Trophoblast cell (in vitro differentiated cells and primary cell): Measurements from ENCODE around the gene ACSBG1.

Experiments used
- DNase-seq, 2 donors: peaks; one replicate each; pipeline ENCODE4 v3.0.0-alpha.2; 2016
- H2AFZ ChIP-seq: 2 replicates; pipeline ENCODE4 v1.6.1; 2013; ENCODE audit warnings: low read length, moderate library complexity, mild to moderate bottlenecking; ENCODE audit not compliant: insufficient read depth, poor library complexity
- H2AK5ac ChIP-seq: 2 replicates; pipeline ENCODE4 v1.6.1; 2013; ENCODE audit warnings: mild to moderate bottlenecking, low read length
- H2BK120ac ChIP-seq: 2 replicates; pipeline ENCODE4 v1.6.1; 2013; ENCODE audit warnings: low read length, mild to moderate bottlenecking, moderate library complexity; ENCODE audit not compliant: insufficient read depth, poor library complexity
- H2BK12ac ChIP-seq: 2 replicates; pipeline ENCODE4 v1.6.1; 2013; ENCODE audit warnings: mild to moderate bottlenecking, low read length, moderate library complexity
- H2BK5ac ChIP-seq: 2 replicates; pipeline ENCODE4 v1.6.1; 2013; ENCODE audit warnings: low read length, low read depth, moderate library complexity, mild to moderate bottlenecking; ENCODE audit not compliant: poor library complexity
- H3K14ac ChIP-seq: 2 replicates; pipeline ENCODE4 v1.6.1; 2013; ENCODE audit warnings: mild to moderate bottlenecking, low read length
- H3K18ac ChIP-seq: 2 replicates; pipeline ENCODE4 v1.6.1; 2013; ENCODE audit warnings: mild to moderate bottlenecking, low read length
- H3K23ac ChIP-seq: 2 replicates; pipeline ENCODE4 v1.6.1; 2013; ENCODE audit warnings: low read length
- H3K27ac ChIP-seq: 2 replicates; pipeline ENCODE4 v1.5.1; 2013; ENCODE audit warnings: low read depth, mild to moderate bottlenecking, inconsistent platforms, low read length, moderate library complexity
- H3K27me3 ChIP-seq: 2 replicates; pipeline ENCODE4 v1.6.1; 2013; ENCODE audit warnings: inconsistent platforms, mild to moderate bottlenecking, low read length, moderate library complexity; ENCODE audit not compliant: insufficient read depth
- H3K36me3 ChIP-seq, 2 experiments: 1 replicate in 1 of 2; 2 replicates in 1 of 2; pipeline ENCODE4 v1.6.1; 2013; ENCODE audit warnings: low read length in 2 of 2, mild to moderate bottlenecking in 2 of 2, moderate library complexity in 1 of 2; ENCODE audit not compliant: insufficient read depth in 2 of 2, control insufficient read depth in 1 of 2
- H3K4ac ChIP-seq: 2 replicates; pipeline ENCODE4 v1.6.1; 2013; ENCODE audit warnings: low read depth, mild to moderate bottlenecking, low read length, moderate library complexity
- H3K4me1 ChIP-seq, 2 experiments: 1 replicate in 1 of 2; 2 replicates in 1 of 2; pipeline ENCODE4 v1.6.1; 2013; ENCODE audit warnings: low read length in 2 of 2, mild to moderate bottlenecking in 2 of 2, moderate library complexity in 1 of 2; ENCODE audit not compliant: insufficient read depth in 2 of 2, control insufficient read depth in 1 of 2
- H3K4me2 ChIP-seq: 2 replicates; pipeline ENCODE4 v1.6.1; 2013; ENCODE audit warnings: inconsistent platforms, mild to moderate bottlenecking, low read length, moderate library complexity
- H3K4me3 ChIP-seq: 2 replicates; pipeline ENCODE4 v1.5.1; 2013; ENCODE audit warnings: mild to moderate bottlenecking, low read depth, low read length, inconsistent platforms
- H3K79me1 ChIP-seq: one replicate; pipeline ENCODE4 v1.6.1; 2013; ENCODE audit warnings: low read length
- H3K79me2 ChIP-seq: 2 replicates; pipeline ENCODE4 v1.6.1; 2013; ENCODE audit warnings: low read length, mild to moderate bottlenecking; ENCODE audit not compliant: control insufficient read depth, insufficient read depth, poor library complexity
- H3K9ac ChIP-seq: 2 replicates; pipeline ENCODE4 v1.6.1; 2013; ENCODE audit warnings: mild to moderate bottlenecking, low read length
- H3K9me3 ChIP-seq: 2 replicates; pipeline ENCODE4 v1.6.1; 2013; ENCODE audit warnings: low read depth, mild to moderate bottlenecking, control low read depth, inconsistent platforms, low read length; ENCODE audit not compliant: insufficient read depth
- H4K12ac ChIP-seq: 2 replicates; pipeline ENCODE4 v1.6.1; 2013; ENCODE audit warnings: low read depth, mild to moderate bottlenecking, low read length, moderate library complexity
- H4K8ac ChIP-seq: 2 replicates; pipeline ENCODE4 v1.6.1; 2013; ENCODE audit warnings: low read depth, mild to moderate bottlenecking, low read length, moderate library complexity
- H4K91ac ChIP-seq: one replicate; pipeline ENCODE4 v1.6.1; 2013; ENCODE audit warnings: low read depth, mild to moderate bottlenecking, low read length, moderate library complexity
- WGBS: extraction: QIAGEN DNeasy Blood & Tissue Kit; methylation state at CpG from one replicate; pipeline ENCODE4 v1.1.7; 2013; ENCODE audit warnings: missing lambda C conversion rate; ENCODE audit not compliant: insufficient read length, insufficient coverage; ENCODE audit errors: extremely low coverage; 5-methylcytosine and 5-hydroxymethylcytosine counted together

The ACSBG1 gene

DNA sequence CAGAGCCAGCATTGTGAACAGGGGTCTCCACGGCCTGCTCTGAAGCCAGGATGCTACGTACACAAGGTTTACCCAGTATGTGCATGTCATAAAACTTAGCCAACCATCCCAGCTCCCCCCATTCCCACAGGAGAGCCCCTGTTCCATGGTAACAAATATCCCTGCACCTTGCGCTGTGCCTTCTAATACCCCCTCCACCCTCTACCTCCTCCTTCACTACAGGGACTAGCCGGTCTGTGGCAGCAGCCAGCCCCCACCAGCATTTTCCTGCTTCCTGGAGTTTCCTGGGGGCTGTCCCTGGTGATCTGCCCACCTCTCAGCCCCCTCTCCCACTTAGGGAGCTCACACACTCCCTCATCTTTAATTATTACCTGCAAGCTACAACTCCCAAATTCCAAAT lies 20.4 kb downstream of the ACSBG1 start:
- H3K4ac ChIP-seq = no peak overlapping the region
- H3K4me3 ChIP-seq = no peak overlapping the region
- no peak overlapping the region for H3K27ac ChIP-seq
- no peak overlapping the region for H4K91ac ChIP-seq
- H3K27me3 ChIP-seq = no peaks in the 10 kb centered on the region
- no peak overlapping the region for H3K18ac ChIP-seq
- no peak overlapping the region for H4K12ac ChIP-seq
- H2AFZ ChIP-seq = no peak overlapping the region
- no peak overlapping the region for H3K14ac ChIP-seq
- H4K8ac ChIP-seq = no peak overlapping the region
- no peaks in the 10 kb centered on the region for H3K79me1 ChIP-seq
- DNase-seq = no peak
- H2AK5ac ChIP-seq = no peak overlapping the region
- no peaks in the 10 kb centered on the region for H3K9me3 ChIP-seq
- no peak overlapping the region for H3K4me2 ChIP-seq
- no peak overlapping the region for H2BK120ac ChIP-seq
- no peak overlapping the region for H3K23ac ChIP-seq
- no peak overlapping the region for H2BK12ac ChIP-seq
- H2BK5ac ChIP-seq = no peak overlapping the region
- H3K79me2 ChIP-seq = no peaks in the 10 kb centered on the region
- H3K4me1 ChIP-seq = peaks cover 8 to 10% of the 10 kb centered on the region in 2 experiments
- no peak overlapping the region for H3K9ac ChIP-seq
- WGBS = no CpG with 5 or more reads among the region's 4 CpGs
- no peaks in the 10 kb centered on the region for H3K36me3 ChIP-seq

DNA sequence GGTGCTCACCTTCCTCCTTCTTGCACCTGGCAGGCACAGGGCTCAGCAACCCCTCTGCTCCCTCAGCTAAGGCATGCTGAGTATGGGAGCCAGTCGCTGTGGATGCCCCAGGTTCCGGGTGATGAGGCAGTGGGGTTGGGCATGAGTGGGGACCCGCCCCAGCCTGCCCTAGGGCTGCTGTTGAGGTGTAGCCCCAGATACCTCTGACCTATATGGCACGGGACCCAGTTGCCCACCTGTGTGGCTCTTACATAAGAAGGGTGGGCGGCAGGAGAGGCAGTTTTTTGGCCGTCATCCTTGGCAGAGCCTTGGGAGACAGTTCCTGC lies 21.0 kb downstream of the ACSBG1 start:
- H2AK5ac ChIP-seq = no peak overlapping the region
- H2BK120ac ChIP-seq = no peak overlapping the region
- WGBS = no CpG with 5 or more reads among the region's 6 CpGs
- H3K36me3 ChIP-seq = no peaks in the 10 kb centered on the region
- no peak for DNase-seq
- H3K9ac ChIP-seq = no peak overlapping the region
- H3K79me2 ChIP-seq = no peaks in the 10 kb centered on the region
- no peak overlapping the region for H4K91ac ChIP-seq
- H2BK5ac ChIP-seq = no peak overlapping the region
- H3K9me3 ChIP-seq = no peaks in the 10 kb centered on the region
- H4K12ac ChIP-seq = no peak overlapping the region
- H3K4me1 ChIP-seq = peaks cover 10% of the 10 kb centered on the region in 2 experiments
- H3K4me3 ChIP-seq = no peak overlapping the region
- H3K27me3 ChIP-seq = no peaks in the 10 kb centered on the region
- no peak overlapping the region for H2BK12ac ChIP-seq
- no peak overlapping the region for H3K14ac ChIP-seq
- no peak overlapping the region for H3K4ac ChIP-seq
- H3K23ac ChIP-seq = no peak overlapping the region
- no peak overlapping the region for H2AFZ ChIP-seq
- H4K8ac ChIP-seq = no peak overlapping the region
- H3K27ac ChIP-seq = no peak overlapping the region
- no peak overlapping the region for H3K18ac ChIP-seq
- no peaks in the 10 kb centered on the region for H3K79me1 ChIP-seq
- no peak overlapping the region for H3K4me2 ChIP-seq

DNA sequence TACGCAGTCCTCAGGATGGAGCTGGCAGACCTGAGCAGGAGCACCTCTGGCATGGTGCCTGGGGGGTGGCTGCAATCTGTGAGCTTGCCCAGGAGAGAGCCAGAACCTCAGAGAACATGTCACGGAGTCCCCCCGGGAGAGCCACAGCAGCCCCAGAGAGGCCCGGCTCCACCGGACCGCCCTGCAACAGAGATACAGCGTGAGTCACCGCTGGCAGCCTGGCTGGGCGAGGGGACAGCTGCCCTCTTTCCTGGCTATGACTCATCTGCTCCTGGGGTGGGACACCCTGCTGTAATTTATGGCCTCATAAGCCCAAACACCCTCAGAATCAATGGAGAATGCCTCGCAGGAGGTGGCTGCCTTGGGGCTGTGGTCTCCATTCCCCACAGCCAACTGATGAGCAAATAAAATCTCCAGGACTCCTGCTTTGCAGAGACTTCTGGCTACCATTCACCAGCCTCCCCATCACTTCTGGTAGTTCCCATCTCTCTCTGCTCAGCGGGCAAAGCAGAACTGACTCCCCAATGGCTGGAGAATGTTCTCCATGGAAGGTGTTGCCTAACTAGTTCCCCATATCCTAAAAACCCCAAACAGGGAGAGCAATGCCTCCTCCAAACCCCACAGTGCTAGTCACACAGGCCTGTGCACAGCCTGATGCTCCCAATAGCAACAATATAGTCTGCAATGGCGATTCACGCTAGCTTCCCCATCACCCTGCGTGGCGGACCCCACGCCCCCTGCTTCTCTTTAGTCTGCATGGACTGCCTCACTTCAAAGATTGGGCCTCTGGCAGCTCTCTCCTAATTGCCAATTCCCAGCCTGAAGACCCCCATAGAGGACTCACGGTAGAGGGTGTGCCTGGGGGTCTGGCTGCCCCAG lies 21.6 kb downstream of the ACSBG1 start:
- H3K27me3 ChIP-seq = no peaks in the 10 kb centered on the region
- H3K36me3 ChIP-seq = no peaks in the 10 kb centered on the region
- H2BK120ac ChIP-seq = no peak overlapping the region
- no peak overlapping the region for H3K18ac ChIP-seq
- H3K23ac ChIP-seq = no peak overlapping the region
- no peak overlapping the region for H3K9ac ChIP-seq
- no CpG with 5 or more reads among the region's 17 CpGs for WGBS
- no peak overlapping the region for H2AK5ac ChIP-seq
- H3K4me1 ChIP-seq = peaks cover 10% of the 10 kb centered on the region in 2 experiments
- no peak overlapping the region for H2AFZ ChIP-seq
- no peak overlapping the region for H3K4ac ChIP-seq
- H4K8ac ChIP-seq = no peak overlapping the region
- H3K4me3 ChIP-seq = no peak overlapping the region
- H3K27ac ChIP-seq = no peak overlapping the region
- no peaks in the 10 kb centered on the region for H3K79me2 ChIP-seq
- no peak overlapping the region for H4K91ac ChIP-seq
- no peaks in the 10 kb centered on the region for H3K79me1 ChIP-seq
- peak in 1 of 2 donors; percentile 23 for DNase-seq
- no peak overlapping the region for H3K4me2 ChIP-seq
- no peak overlapping the region for H2BK12ac ChIP-seq
- no peak overlapping the region for H2BK5ac ChIP-seq
- no peak overlapping the region for H3K14ac ChIP-seq
- H3K9me3 ChIP-seq = no peaks in the 10 kb centered on the region
- H4K12ac ChIP-seq = no peak overlapping the region

DNA sequence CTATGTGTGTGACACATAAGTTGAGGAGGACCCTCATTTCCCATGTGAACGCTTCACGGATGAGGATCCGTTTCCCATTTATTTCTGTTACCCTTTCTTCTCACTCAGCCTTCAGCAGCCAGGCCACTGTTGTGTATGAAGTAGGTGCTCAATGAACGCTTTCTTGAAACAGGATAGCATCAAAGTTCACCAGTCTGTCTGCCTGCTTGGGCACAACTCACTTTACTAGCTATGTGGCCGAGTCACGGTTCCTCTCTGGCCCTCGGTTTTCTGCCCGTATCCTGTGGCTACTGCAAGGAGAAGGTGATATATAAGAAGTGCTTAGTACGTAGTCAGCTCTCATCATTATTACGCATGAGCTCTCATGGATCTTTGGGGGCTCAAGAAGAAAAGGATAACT lies 22.4 kb downstream of the ACSBG1 start:
- no peaks in the 10 kb centered on the region for H3K9me3 ChIP-seq
- H3K27ac ChIP-seq = no peak overlapping the region
- no peak overlapping the region for H3K4me2 ChIP-seq
- no peak overlapping the region for H2BK120ac ChIP-seq
- no peak overlapping the region for H4K8ac ChIP-seq
- no peak for DNase-seq
- WGBS = no CpG with 5 or more reads among the region's 10 CpGs
- no peak overlapping the region for H2BK5ac ChIP-seq
- no peak overlapping the region for H2AK5ac ChIP-seq
- H3K14ac ChIP-seq = no peak overlapping the region
- H3K79me2 ChIP-seq = no peaks in the 10 kb centered on the region
- no peaks in the 10 kb centered on the region for H3K27me3 ChIP-seq
- no peak overlapping the region for H3K4me3 ChIP-seq
- H3K9ac ChIP-seq = no peak overlapping the region
- H3K4ac ChIP-seq = no peak overlapping the region
- H2BK12ac ChIP-seq = no peak overlapping the region
- no peaks in the 10 kb centered on the region for H3K79me1 ChIP-seq
- H4K91ac ChIP-seq = no peak overlapping the region
- peaks cover 11 to 14% of the 10 kb centered on the region in 2 experiments for H3K4me1 ChIP-seq
- H4K12ac ChIP-seq = no peak overlapping the region
- H3K36me3 ChIP-seq = no peaks in the 10 kb centered on the region
- no peak overlapping the region for H3K18ac ChIP-seq
- no peak overlapping the region for H2AFZ ChIP-seq
- H3K23ac ChIP-seq = no peak overlapping the region
